Activated CD4-positive, alpha-beta T cell treated with anti-CD3 and anti-CD28 coated beads for 1 hour (primary cell): Measurements from ENCODE around the gene PDP2.

Experiments
- DNase-seq: peaks from one replicate; pipeline ENCODE4 v3.0.0-alpha.2; 2020

PDP2 gene

GRCh38 chr16:66904846-66905632 is 24.7 kb downstream of the PDP2 start:
- no peak for DNase-seq

GRCh38 chr16:66905633-66906539 is 25.6 kb downstream of the PDP2 start:
- DNase-seq = no peak

DNA sequence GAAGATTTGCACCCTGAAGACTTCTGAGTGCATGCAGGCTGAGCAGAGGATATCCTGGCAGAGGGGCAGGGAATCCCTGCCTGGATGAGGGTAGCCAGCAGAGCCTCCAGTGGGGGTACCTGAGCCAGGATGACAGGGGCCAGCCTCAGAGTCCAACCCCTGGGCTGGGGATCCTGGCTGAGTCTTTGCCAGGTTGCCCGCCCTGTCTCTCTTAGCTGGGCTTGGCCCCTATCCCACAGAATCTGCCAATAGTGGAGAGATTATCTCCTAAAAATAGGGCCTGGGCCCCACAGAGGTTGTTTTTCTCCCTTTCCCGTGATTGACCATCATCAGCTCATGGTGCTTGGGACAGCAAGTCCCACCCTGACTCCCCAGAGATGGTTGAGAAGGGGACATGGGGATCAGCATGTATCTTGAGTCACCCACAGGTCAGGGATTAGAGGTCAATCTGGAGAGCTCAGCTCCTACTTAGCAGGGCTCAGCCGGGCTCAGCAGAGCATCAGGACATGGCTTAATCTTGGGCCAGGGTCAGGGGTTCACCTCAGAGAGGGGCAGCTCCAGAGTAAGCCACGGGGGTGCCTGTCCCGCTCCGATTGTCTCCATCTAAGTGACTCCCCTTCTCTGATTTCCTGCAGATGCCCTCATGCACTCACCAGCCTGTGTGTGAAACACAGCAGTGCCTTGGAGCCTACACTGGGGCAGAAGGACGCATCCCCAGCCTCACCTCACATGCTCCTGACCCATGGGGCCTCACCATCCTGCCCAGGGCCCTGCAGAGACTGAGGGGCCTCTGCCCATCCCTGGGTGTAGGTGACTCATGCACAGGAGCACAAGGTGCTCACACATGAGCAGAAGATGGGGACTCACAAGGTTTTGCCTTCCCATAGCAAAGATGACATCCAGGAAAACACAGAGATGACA is 26.9 kb downstream of the PDP2 start:
- DNase-seq = no peak

GRCh38 chr16:66908116-66908515 is 27.8 kb downstream of the PDP2 start:
- DNase-seq = no peak

GRCh38 chr16:66908762-66909559 is 28.6 kb downstream of the PDP2 start:
- DNase-seq = no peak

- DNase-seq = no peak
Measured at GRCh38 chr16:66910175-66910940, 30.0 kb downstream of the PDP2 start.

- DNase-seq = no peak
Measured at GRCh38 chr16:66911112-66911511, 30.8 kb downstream of the PDP2 start.

DNA sequence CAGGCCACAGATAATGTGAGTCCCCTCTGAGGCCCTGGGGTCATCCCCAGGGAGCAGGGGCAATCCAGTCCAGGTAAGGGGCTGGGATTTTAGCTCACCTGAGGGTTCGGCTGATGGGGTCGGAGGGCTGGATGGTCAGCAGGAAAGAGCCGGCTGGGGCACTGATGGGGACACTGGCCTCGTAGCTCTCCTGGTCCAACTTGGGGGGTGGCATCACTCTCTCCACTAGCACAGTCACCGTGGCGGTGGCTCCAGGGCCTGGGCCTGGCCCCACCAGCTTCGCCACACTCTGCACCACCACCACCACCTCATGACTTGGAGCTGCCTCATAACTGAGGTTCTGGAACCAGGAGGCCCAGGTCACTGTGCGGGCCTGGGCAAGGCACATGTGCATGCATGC is 31.5 kb downstream of the PDP2 start:
- no peak for DNase-seq

DNA sequence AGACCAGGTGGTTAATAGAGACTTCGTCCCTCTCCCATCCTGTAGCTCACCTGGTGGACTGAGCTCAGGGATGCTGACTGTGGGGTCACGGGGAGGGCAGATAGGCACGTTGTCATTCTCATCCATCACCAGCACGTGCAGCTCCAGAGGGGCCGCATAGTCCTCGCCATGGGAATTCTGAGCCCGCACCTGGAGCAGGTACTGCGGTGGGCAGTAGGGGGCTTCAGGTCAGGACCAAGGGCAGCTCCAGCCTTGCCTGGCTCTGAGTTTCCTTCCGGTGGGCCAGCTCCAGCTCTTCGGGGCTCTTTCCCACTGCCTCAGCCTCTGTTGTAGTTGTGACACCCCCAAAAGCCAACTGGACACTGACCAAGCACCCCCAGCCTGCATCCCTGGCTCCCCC is 32.8 kb downstream of the PDP2 start:
- no peak for DNase-seq

GRCh38 chr16:66913711-66914110 is 33.4 kb downstream of the PDP2 start:
- no peak for DNase-seq

DNA sequence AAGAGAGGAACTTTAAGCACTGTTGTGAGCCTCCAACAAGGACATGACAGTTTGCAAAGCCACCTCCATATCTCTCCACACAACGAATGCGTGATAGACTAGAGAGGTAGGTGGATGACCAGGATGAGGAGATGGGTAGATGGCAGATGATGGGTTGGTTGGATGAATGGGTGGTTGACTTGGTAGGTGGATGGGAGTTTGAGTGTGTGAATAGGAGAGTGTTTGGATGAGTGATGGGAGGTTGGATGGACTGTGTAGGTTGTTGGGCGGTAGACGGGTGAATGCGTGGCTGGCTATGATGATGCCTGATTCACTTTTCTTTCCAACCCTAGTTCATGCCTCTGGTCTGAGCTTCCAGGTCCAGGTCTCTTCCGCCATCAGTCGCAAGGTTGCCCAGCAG is 34.2 kb downstream of the PDP2 start:
- no peak for DNase-seq

- DNase-seq = no peak
Measured at GRCh38 chr16:66915041-66915440, 34.7 kb downstream of the PDP2 start.

- DNase-seq = no peak
Measured at GRCh38 chr16:66916518-66916917, 36.2 kb downstream of the PDP2 start.

DNA sequence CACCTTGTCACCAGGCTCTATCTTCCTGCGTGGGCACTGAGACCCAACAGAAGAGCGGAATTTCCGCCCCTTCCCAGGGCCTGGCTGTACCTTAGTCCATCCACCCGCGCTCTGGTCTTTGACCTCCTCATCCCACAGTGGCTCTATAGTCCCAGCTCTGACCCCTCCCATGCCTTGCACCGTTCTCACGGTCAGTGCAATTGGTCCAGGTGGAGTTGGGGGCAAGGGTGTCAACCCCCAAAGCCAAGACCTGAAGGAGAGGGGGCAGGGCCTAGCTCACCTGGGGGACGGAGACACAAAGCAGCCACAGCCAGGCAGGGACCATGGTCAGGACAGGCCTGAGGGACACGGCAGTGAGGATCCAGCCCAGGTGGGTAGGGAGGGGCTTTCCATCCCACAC is 37.4 kb downstream of the PDP2 start:
- no peak for DNase-seq

- no peak for DNase-seq
Measured at GRCh38 chr16:66918355-66918754, 38.0 kb downstream of the PDP2 start.

DNA sequence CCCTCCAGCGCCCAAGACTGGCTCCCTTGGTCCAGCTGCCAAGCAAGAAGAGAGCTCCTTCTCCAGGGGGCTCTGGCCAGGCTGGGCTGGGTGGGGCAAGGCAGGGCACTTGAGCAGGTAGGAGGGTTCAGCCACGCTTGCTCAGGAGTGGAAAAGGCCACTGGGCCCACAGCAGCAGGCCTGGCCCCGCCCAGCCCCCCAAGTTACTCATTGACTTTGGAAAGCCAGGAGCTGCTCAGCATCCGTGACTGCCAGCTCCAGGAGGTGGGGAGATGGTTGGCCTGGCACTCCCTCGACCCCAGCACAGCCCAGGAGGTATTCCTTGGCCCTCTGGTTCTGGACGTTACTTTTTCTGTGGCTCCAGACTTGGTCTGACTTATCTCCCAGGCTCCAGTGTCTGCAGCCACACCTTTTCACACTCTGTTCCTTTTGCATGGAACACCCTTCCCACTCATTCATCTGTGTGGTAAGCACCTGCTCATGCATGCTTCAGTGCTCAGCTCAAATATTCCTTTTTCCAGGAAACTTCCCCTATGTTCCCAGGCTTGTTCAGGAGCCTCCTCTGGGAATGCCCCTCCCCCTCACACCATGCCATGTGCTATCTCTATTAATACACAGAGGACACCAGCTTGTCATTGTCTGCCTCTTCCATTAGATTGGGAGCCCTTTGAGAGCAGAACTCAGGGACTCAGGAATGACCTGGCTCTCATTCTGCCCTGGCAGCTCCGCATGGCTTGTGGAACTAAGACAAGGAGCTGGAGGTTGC is 38.7 kb downstream of the PDP2 start, which contains the start of gene CDH16:
Gene CDH16 (minus strand): TSS at position 83 of the 766 bp plus-strand sequence. CDS start 820 bp downstream, outside the sequence.
- no peak for DNase-seq

GRCh38 chr16:66919569-66920298 is 39.4 kb downstream of the PDP2 start:
- DNase-seq = no peak

DNA sequence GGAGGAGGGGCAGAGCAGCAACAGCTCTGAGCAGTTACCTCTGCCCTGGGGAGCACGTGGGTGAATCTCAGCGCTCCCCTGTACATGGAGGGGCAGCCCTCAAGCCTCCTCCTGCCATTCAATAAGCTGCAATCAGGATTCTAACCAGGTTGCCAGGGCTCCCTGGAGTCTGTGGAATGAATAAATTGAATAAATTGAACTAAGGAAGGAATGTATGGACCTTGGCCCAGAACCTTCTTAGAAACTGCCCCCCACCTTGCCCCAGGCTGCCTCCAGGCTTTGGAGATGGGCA is 39.9 kb downstream of the PDP2 start:
- DNase-seq = no peak

DNA sequence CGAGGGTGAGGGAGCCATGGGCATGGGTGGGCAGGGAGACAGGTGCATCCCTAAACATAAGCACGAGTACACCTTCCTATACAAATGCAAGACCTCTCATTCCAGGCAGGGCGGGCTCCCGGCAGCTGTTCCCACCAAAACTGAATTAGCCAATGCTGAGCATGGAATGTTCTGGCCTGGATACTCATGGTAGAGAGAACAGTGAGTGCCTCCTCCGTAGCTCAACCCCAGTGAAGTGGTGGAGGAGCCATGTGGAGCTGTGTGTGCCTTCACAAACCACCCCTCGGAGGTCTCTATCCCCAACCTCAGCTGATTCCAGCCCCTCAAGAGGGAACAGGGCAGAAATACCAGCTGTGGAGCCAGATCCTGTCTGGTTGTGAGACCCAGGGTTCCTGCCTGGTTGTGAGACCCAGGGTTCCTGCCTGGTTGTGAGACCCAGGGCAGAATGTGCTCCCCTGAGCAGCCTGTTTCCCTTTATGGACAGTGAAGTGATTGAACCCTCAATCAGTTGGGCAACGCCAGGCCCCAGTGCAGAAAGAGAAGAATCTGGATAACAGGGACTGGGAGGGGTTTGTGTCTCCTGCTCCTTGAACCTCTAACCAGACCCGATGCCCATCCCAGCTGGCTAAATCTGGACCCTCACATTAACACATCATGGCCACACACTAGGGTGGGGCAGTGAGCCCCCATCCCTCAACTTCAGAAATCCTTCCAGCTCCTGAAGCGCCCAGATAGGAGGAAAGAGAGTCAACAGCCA is 40.8 kb downstream of the PDP2 start:
- no peak for DNase-seq
